HepG2 (cell line): ENCODE results near the gene CDK2AP2. TPM values are rescaled to one million over a fixed set of nuclear protein-coding genes. Genes with fewer than 3 reads are reported as not detected.

ENCODE experiments used
- ETS1 ChIP-seq: sonication (generic); formaldehyde crosslinking; IDR thresholded peaks from 2 replicates; pipeline ENCODE4 v1.4.0; 2020; ENCODE audit warnings: missing genetic modification reagents
- MED8 ChIP-seq: sonication (generic); formaldehyde crosslinking; IDR thresholded peaks from 2 replicates; pipeline ENCODE4 v1.8.1; 2023; ENCODE audit warnings: mild to moderate bottlenecking, missing genetic modification reagents; ENCODE audit not compliant: insufficient replicate concordance
- MIER3 ChIP-seq: IDR thresholded peaks from 2 replicates; pipeline ENCODE4 v1.6.1; 2016; ENCODE audit warnings: missing compliant biosample characterization, borderline replicate concordance
- MTA1 ChIP-seq: sonication (generic); formaldehyde crosslinking; IDR thresholded peaks from 2 replicates; pipeline ENCODE4 v1.4.0; 2020; ENCODE audit warnings: missing genetic modification reagents, mild to moderate bottlenecking, borderline replicate concordance
- MYC ChIP-seq: sonication (generic); formaldehyde crosslinking; IDR thresholded peaks from 2 replicates; pipeline ENCODE4 v1.9.0; 2021; ENCODE audit warnings: missing genetic modification reagents, borderline replicate concordance
- NCOR1 ChIP-seq: fragments of 200-600 bp; sonication (generic); IDR thresholded peaks from 2 replicates; pipeline ENCODE4 v1.7.0; 2017; ENCODE audit warnings: antibody characterized with exemption, low read length, borderline replicate concordance
- PBX2 ChIP-seq: IDR thresholded peaks from 2 replicates; pipeline ENCODE4 v1.6.1; 2016; ENCODE audit warnings: control low read depth
- PHF20 ChIP-seq: sonication (generic); formaldehyde crosslinking; IDR thresholded peaks from 2 replicates; pipeline ENCODE4 v1.5.0; 2020; ENCODE audit warnings: mild to moderate bottlenecking, missing genetic modification reagents
- PHF5A ChIP-seq: IDR thresholded peaks from one replicate; pipeline ENCODE4 v1.6.1; 2018; ENCODE audit warnings: low read depth, missing genetic modification reagents; ENCODE audit not compliant: unreplicated experiment
- PHF8 ChIP-seq: sonication (generic); formaldehyde crosslinking; IDR thresholded peaks from 2 replicates; pipeline ENCODE4 v1.5.0; 2020; ENCODE audit warnings: missing genetic modification reagents
- RARA ChIP-seq: IDR thresholded peaks from 2 replicates; pipeline ENCODE4 v1.6.1; 2016; ENCODE audit warnings: missing genetic modification reagents, missing compliant biosample characterization
- RFX5 ChIP-seq: IDR thresholded peaks from 2 replicates; pipeline ENCODE4 v1.6.1; 2011; ENCODE audit warnings: low read depth, low read length, improper control_type of control experiment
- SIX4 ChIP-seq: sonication (generic); formaldehyde crosslinking; IDR thresholded peaks from 2 replicates; pipeline ENCODE4 v1.4.0; 2020; ENCODE audit warnings: missing genetic modification reagents
- U2AF1 ChIP-seq: fragments of 200-400 bp; formaldehyde crosslinking; optimal IDR thresholded peaks from 2 replicates; pipeline ENCODE3; 2017; ENCODE audit warnings: mild to moderate bottlenecking, low read depth, low read length
- ZNF335 ChIP-seq: sonication (generic); formaldehyde crosslinking; IDR thresholded peaks from 2 replicates; pipeline ENCODE4 v1.4.0; 2020; ENCODE audit warnings: missing genetic modification reagents
- ZNF343 ChIP-seq: sonication (generic); formaldehyde crosslinking; IDR thresholded peaks from 2 replicates; pipeline ENCODE4 v1.4.0; 2020; ENCODE audit warnings: mild to moderate bottlenecking, missing genetic modification reagents
- ZNF772 ChIP-seq: sonication (generic); formaldehyde crosslinking; IDR thresholded peaks from 2 replicates; pipeline ENCODE4 v1.5.0; 2020; ENCODE audit warnings: mild to moderate bottlenecking, missing genetic modification reagents
- polyA plus RNA-seq, 8 experiments: library from polyadenylated mRNA; depleted of rRNA in 3 of 8; stranded (reverse) in 7 of 8; unstranded in 1 of 8; fragments of >200 nt; fragmentation: Illumina TruSeq in 4 of 8; extraction: Trizol in 4 of 8; gene quantifications; 2 replicates each; pipeline versions ENCODE4 v1.2.1 to v1.2.3, GENCODE V29; 2011 to 2016; ENCODE audit warnings: low read depth in 4 of 8, missing spikeins in 1 of 8, mixed read lengths in 1 of 8; ENCODE audit not compliant: insufficient read depth in 1 of 8
- total RNA-seq, 5 experiments: library from RNA; depleted of rRNA; stranded (reverse); fragments of >200 nt; fragmentation: Illumina TruSeq; extraction: Trizol; gene quantifications; 2 replicates each; pipeline ENCODE4 v1.2.3, GENCODE V29; 2016; ENCODE audit warnings: low read depth in 1 of 5
- TF ChIP-seq, protein P1 (sequence below): sonication (generic); formaldehyde crosslinking; IDR thresholded peaks from one replicate; pipeline ENCODE4 v1.5.1; 2020; ENCODE audit warnings: mild to moderate bottlenecking, missing genetic modification reagents; ENCODE audit errors: not compliant biosample characterization
- TF ChIP-seq, protein P2 (sequence below): IDR thresholded peaks from 2 replicates; pipeline ENCODE4 v1.6.1; 2012; ENCODE audit warnings: inconsistent platforms

CDK2AP2 gene
- total and polyA plus RNA-seq, 2 of the 13 experiments (the other 11 are each of a cell fraction or from before 2014, with no cell fraction given): 15.0 to 23.2 TPM

- TF ChIP-seq MED8 (CRISPR knock-in tag) (peak; percentile 53), MTA1 (CRISPR knock-in tag) (0 out of 2 replicates have a peak, but pooled peaks have one; percentile 79), RARA (CRISPR knock-in tag) (peak; percentile 56; the same call in 1 of the 2 replicates), U2AF1 (no peak), MYC (CRISPR knock-in tag) (peak; percentile 78), SIX4 (CRISPR knock-in tag) (no peak; the same call in 1 of the 2 replicates), ETS1 (CRISPR knock-in tag) (peak; percentile 88; the same call in 1 of the 2 replicates), PHF8 (CRISPR knock-in tag) (peak; percentile 76), RFX5 (no peak), ZNF772 (peak; percentile 96), PHF20 (CRISPR knock-in tag) (peak; percentile 73), ZNF335 (peak; percentile 83; the same call in 1 of the 2 replicates), MIER3 (no peak; the same call in none of the 2 replicates), NCOR1 (no peak), ZNF343 (peak; percentile 97), PBX2 (CRISPR knock-in tag) (peak; percentile 91), PHF5A (CRISPR knock-in tag) (peak; percentile 78)
- TF ChIP-seq, protein P1, sequence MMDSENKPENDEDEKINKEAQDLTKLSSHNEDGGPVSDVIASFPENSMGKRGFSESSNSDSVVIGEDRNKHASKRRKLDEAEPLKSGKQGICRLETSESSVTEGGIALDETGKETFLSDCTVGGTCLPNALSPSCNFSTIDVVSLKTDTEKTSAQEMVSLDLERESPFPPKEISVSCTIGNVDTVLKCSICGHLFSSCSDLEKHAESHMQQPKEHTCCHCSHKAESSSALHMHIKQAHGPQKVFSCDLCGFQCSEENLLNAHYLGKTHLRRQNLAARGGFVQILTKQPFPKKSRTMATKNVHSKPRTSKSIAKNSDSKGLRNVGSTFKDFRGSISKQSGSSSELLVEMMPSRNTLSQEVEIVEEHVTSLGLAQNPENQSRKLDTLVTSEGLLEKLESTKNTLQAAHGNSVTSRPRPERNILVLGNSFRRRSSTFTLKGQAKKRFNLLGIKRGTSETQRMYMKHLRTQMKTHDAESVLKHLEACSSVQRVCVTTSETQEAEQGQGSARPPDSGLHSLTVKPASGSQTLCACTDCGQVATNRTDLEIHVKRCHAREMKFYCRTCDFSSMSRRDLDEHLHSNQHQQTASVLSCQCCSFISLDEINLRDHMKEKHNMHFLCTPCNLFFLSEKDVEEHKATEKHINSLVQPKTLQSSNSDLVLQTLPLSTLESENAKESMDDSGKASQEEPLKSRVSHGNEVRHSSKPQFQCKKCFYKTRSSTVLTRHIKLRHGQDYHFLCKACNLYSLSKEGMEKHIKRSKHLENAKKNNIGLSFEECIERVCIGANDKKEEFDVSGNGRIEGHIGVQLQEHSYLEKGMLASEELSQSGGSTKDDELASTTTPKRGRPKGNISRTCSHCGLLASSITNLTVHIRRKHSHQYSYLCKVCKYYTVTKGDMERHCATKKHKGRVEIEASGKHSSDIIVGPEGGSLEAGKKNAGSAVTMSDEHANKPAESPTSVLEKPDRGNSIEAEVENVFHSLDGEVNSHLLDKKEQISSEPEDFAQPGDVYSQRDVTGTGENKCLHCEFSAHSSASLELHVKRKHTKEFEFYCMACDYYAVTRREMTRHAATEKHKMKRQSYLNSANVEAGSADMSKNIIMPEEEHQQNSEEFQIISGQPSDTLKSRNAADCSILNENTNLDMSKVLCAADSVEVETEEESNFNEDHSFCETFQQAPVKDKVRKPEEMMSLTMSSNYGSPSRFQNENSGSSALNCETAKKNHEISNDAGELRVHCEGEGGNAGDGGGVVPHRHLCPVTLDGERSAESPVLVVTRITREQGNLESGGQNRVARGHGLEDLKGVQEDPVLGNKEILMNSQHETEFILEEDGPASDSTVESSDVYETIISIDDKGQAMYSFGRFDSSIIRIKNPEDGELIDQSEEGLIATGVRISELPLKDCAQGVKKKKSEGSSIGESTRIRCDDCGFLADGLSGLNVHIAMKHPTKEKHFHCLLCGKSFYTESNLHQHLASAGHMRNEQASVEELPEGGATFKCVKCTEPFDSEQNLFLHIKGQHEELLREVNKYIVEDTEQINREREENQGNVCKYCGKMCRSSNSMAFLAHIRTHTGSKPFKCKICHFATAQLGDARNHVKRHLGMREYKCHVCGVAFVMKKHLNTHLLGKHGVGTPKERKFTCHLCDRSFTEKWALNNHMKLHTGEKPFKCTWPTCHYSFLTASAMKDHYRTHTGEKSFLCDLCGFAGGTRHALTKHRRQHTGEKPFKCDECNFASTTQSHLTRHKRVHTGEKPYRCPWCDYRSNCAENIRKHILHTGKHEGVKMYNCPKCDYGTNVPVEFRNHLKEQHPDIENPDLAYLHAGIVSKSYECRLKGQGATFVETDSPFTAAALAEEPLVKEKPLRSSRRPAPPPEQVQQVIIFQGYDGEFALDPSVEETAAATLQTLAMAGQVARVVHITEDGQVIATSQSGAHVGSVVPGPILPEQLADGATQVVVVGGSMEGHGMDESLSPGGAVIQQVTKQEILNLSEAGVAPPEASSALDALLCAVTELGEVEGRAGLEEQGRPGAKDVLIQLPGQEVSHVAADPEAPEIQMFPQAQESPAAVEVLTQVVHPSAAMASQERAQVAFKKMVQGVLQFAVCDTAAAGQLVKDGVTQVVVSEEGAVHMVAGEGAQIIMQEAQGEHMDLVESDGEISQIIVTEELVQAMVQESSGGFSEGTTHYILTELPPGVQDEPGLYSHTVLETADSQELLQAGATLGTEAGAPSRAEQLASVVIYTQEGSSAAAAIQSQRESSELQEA (CRISPR knock-in tag): peak; percentile 96
- TF ChIP-seq, protein P2, sequence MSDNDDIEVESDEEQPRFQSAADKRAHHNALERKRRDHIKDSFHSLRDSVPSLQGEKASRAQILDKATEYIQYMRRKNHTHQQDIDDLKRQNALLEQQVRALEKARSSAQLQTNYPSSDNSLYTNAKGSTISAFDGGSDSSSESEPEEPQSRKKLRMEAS: peak; percentile 100
These were observed 24.8 kb downstream of the CDK2AP2 start, which contains the start of gene AIP (continued) for GRCh38 chr11:67482827-67483798.
